ENCODE results near the gene EPRS1. TPM values are rescaled to one million over a fixed set of nuclear protein-coding genes. Genes with fewer than 3 reads are reported as not detected.

The EPRS1 gene
- total RNA-seq, 3 donors from 2014 or later: 65.5 to 69.4 (median 67.6) TPM

DNA sequence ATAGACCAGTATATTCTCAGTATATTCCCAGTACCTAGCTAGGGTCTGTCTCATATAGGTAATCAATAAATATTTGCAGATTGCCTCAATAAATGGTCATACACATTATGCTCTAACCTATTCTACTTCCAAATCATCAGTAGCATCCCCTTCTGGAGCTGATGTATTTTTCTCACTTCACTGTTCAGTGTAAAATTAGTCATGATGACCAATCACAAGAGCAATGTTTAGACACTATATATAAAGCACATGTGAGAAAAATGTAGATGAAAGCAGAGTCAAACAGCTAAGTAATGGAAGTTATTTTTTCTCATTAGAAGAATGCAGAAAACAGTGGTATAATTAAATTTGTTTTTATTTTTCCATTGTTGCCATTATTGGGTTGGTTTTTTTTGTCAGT lies 34.7 kb downstream of the EPRS1 start:
- DNase-seq (no peak), ATAC-seq (no peak)
- no peaks in the 10 kb centered on the region for H3K9me3 ChIP-seq
- H3K36me3 ChIP-seq (ENCODE audit: low read depth): no peaks in the 10 kb centered on the region
- H3K4me1 ChIP-seq (ENCODE audit: low read depth): no peaks in the 10 kb centered on the region
- no peak overlapping the region for H3K4me3 ChIP-seq
- TF ChIP-seq, protein P1, sequence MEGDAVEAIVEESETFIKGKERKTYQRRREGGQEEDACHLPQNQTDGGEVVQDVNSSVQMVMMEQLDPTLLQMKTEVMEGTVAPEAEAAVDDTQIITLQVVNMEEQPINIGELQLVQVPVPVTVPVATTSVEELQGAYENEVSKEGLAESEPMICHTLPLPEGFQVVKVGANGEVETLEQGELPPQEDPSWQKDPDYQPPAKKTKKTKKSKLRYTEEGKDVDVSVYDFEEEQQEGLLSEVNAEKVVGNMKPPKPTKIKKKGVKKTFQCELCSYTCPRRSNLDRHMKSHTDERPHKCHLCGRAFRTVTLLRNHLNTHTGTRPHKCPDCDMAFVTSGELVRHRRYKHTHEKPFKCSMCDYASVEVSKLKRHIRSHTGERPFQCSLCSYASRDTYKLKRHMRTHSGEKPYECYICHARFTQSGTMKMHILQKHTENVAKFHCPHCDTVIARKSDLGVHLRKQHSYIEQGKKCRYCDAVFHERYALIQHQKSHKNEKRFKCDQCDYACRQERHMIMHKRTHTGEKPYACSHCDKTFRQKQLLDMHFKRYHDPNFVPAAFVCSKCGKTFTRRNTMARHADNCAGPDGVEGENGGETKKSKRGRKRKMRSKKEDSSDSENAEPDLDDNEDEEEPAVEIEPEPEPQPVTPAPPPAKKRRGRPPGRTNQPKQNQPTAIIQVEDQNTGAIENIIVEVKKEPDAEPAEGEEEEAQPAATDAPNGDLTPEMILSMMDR (IDR thresholded peaks at IDR 0.05): no peak
- intact Hi-C loops (cut with DNase I, micrococcal nuclease): no loop called here

DNA sequence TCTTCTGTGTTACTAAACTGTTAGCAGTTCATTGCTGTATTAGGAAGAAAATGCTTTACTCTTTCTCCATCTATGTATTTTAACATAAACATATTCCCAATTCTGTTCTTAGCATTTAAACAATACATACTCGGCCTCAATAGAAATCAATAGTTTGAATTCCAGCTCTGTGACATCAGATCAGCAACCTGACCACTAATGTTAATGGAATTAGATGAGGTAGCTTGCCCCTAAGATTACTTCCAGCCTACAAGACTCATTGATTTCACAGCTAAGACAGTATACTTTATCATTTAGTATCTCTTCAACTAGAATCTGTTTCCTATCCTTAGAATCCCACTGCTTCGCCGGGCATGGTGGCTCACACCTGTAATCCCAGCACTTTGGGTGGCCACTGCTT lies 38.9 kb downstream of the EPRS1 start:
- TF ChIP-seq, protein P1 (IDR thresholded peaks at IDR 0.05): no peak
- DNase-seq: no peak
- H3K36me3 ChIP-seq (ENCODE audit: low read depth): no peaks in the 10 kb centered on the region
- no peaks in the 10 kb centered on the region for H3K9me3 ChIP-seq
- no peak overlapping the region for H3K4me3 ChIP-seq
- H3K4me1 ChIP-seq (ENCODE audit: low read depth): no peaks in the 10 kb centered on the region
- no peak for ATAC-seq
- intact Hi-C loops (cut with DNase I, micrococcal nuclease): no loop called here

DNA sequence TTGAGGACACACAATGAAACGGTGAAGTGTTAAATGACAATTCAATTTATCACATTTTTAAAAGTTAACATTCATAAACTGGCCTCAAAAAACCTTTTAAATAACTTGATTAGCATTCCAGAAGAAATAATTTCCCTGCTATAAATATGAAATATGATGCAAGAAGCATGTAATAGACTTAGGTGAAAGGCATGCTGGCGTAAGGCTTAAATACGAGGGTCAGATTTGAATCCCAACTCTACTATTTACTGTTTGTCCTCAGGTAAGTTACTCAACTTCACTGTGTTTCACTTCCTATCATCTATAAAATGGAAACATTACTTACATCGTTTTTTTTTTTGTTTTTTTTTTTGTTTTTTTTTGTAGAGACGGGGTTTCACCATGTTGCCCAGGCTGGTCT lies 40.8 kb downstream of the EPRS1 start:
- Histone ChIP-seq H3K4me3 (no peak overlapping the region), H3K9me3 (no peaks in the 10 kb centered on the region), H3K36me3 (ENCODE audit: low read depth) (no peaks in the 10 kb centered on the region), H3K4me1 (ENCODE audit: low read depth) (no peaks in the 10 kb centered on the region)
- ATAC-seq (no peak), DNase-seq (no peak)
- TF ChIP-seq, protein P1 (IDR thresholded peaks at IDR 0.05): no peak
- intact Hi-C loops (cut with DNase I, micrococcal nuclease): no loop called here

DNA sequence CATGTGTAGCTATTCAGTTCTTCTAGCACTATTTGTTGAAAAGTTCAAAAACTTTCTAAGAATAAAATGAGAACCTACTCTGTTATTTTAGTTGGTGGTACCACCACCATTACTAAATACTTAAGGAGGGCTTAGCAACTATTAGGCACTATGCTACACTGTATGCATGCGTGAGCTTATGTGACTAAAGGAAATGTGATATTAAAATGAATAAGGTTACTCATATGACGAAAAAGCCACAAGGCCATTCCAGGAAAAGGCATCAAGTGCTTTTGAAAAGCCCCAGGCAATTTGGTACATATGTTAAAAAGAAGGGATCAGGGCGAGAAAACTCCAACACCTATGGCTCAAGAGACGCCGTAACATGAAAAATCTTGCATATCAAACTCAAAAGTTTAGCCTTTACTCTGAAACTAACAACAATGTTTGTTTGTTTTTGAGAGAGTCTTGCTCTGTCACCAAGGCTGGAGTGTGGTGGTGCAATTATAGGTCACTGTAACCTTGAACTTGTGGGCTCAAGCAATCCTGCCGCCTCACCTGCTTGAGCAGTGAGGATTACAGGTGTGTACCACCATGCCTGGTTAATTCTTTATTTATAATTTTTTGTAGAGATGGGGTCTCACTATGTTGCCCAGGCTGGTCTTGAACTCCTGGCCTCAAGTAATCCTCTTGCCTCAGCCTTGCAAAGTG lies 42.5 kb downstream of the EPRS1 start:
- no peaks in the 10 kb centered on the region for H3K9me3 ChIP-seq
- no peak for ATAC-seq
- no peak for DNase-seq
- H3K36me3 ChIP-seq (ENCODE audit: low read depth): no peaks in the 10 kb centered on the region
- H3K4me1 ChIP-seq (ENCODE audit: low read depth): no peaks in the 10 kb centered on the region
- H3K4me3 ChIP-seq: no peak overlapping the region
- intact Hi-C loops (cut with DNase I, micrococcal nuclease): no loop called here
- TF ChIP-seq, protein P1 (IDR thresholded peaks at IDR 0.05): no peak

DNA sequence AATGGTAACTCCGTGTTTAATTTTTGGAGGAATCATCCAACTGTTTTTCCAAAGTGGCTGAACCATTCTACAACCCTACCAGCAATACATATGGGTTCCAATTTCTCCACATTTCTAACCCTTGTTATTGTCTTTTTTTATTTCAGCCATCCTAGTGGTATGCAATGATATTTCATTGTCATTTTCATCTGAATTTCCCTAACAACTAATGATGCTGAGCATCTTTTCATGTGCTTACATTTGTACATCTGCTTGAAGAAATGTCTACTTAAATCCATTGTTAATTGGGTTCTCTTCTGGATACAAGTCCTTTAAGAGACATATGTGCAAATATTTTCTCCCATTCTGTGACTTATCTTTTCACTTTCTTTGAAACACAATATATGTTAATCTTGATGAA lies 43.3 kb downstream of the EPRS1 start:
- intact Hi-C loops (cut with DNase I, micrococcal nuclease): no loop called here
- no peak for DNase-seq
- Histone ChIP-seq H3K9me3 (no peaks in the 10 kb centered on the region), H3K36me3 (ENCODE audit: low read depth) (no peaks in the 10 kb centered on the region), H3K4me1 (ENCODE audit: low read depth) (no peaks in the 10 kb centered on the region), H3K4me3 (no peak overlapping the region)
- ATAC-seq: no peak
- TF ChIP-seq, protein P1 (IDR thresholded peaks at IDR 0.05): no peak

DNA sequence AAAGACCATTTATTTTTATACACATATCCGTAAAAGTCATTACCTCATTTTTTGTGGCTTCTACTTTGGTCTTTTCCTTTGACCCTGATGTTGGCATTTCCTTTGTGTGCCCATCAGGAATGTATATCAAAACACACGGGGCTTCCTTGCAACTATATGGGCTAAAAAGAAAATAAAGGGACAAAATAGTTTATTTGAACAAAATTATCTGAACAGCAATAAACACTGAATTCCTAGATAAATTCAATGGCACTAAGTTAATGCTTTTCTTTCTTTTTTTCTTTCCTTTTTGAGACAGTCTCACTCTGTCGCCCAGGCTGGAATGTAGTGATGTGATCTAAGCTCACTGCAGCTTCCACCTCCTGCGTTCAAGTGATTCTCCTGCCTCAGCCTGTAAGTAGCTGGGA lies 45.2 kb downstream of the EPRS1 start:
- intact Hi-C loops (cut with DNase I, micrococcal nuclease): no loop called here
- no peaks in the 10 kb centered on the region for H3K4me1 ChIP-seq (ENCODE audit: low read depth)
- DNase-seq (no peak), ATAC-seq (no peak)
- no peak overlapping the region for H3K4me3 ChIP-seq
- no peaks in the 10 kb centered on the region for H3K36me3 ChIP-seq (ENCODE audit: low read depth)
- TF ChIP-seq, protein P1 (IDR thresholded peaks at IDR 0.05): no peak
- no peaks in the 10 kb centered on the region for H3K9me3 ChIP-seq

Data from mucosa of descending colon (tissue), 3 donors.